Stomach (tissue), 9 donors: ENCODE data around the gene FOSB. TPM values are rescaled to one million over a fixed set of nuclear protein-coding genes. Genes with fewer than 3 reads are reported as not detected.

Experiments used
- DNase-seq, 2 donors: peaks; one replicate each; pipeline versions ENCODE4 v3.0.0 to v3.0.0-alpha.2; 2013 to 2019
- H3K27ac ChIP-seq, 5 donors: fragments of 200-600 bp in 4 of 5; sonication (generic) in 4 of 5; one replicate each; pipeline ENCODE4 v1.5.1; 2013 to 2019; ENCODE audit warnings: mild to moderate bottlenecking in 1 of 5, moderate library complexity in 1 of 5
- H3K27me3 ChIP-seq, 3 donors: fragments of 200-600 bp; sonication (generic); one replicate each; pipeline ENCODE4 v1.5.1; 2017 to 2019; ENCODE audit warnings: mixed run types in 1 of 3
- H3K36me3 ChIP-seq, 4 donors: fragments of 200-600 bp; sonication (generic); 1 replicate in 3 of 4; 2 replicates in 1 of 4; pipeline ENCODE4 v1.5.1; 2016 to 2019
- H3K4me1 ChIP-seq, 4 donors: fragments of 200-600 bp; sonication (generic); one replicate each; pipeline ENCODE4 v1.5.1; 2016 to 2019
- H3K4me3 ChIP-seq, 4 donors: fragments of 200-600 bp; sonication (generic) in 3 of 4; one replicate each; pipeline ENCODE4 v1.5.1; 2016 to 2019; ENCODE audit warnings: mild to moderate bottlenecking in 1 of 4
- H3K9me3 ChIP-seq, 4 donors: fragments of 200-600 bp; sonication (generic); one replicate each; pipeline ENCODE4 v1.5.1; 2016 to 2019
- EP300 ChIP-seq: sonication (generic); formaldehyde crosslinking; IDR thresholded peaks from one replicate; pipeline ENCODE4 v1.6.1; 2017; ENCODE audit warnings: antibody characterized with exemption
- POLR2A ChIP-seq, 4 donors: fragments of 450-650 bp; IDR thresholded peaks; one replicate each; pipeline ENCODE4 v1.6.1; 2016; ENCODE audit warnings: antibody characterized with exemption in 4 of 4, control low read depth in 2 of 4, mild to moderate bottlenecking in 1 of 4, moderate library complexity in 1 of 4
- POLR2AphosphoS5 ChIP-seq, 3 donors: sonication (generic); formaldehyde crosslinking; IDR thresholded peaks; one replicate each; pipeline ENCODE4 v1.6.1; 2016; ENCODE audit warnings: antibody characterized with exemption in 3 of 3
- WGBS, 5 donors: extraction: QIAGEN DNeasy Blood & Tissue Kit in 3 of 5; methylation state at CpG; one replicate each; pipeline versions ENCODE4 v1.1.5 to v1.1.7; 2013 to 2018; 5-methylcytosine and 5-hydroxymethylcytosine counted together
- intact Hi-C: fragments of 100-400 bp; cut with DNase I; formaldehyde crosslinking; loops from one replicate; pipeline ENCODE4 v1.15.1; 2023; ENCODE audit warnings: low total_unique reads
- polyA plus RNA-seq, 3 donors: library from polyadenylated mRNA; stranded (reverse); fragments of 200-250 nt; gene quantifications; one replicate each; pipeline ENCODE4 v1.2.3, GENCODE V29; 2013
- total RNA-seq, 5 donors: library from RNA; depleted of rRNA; stranded (reverse); fragments of >200 nt; gene quantifications; one replicate each; pipeline versions ENCODE4 v1.1.0 to v1.2.3, GENCODE V29; 2014 to 2016
- TF ChIP-seq, protein P1 (sequence below), 7 experiments: fragments of 450-650 bp in 4 of 7; fragments of 200-600 bp in 3 of 7; sonication (generic) in 3 of 7; IDR thresholded peaks; one replicate each; pipeline ENCODE4 v1.5.1; 2016 to 2019; ENCODE audit warnings: antibody characterized with exemption in 7 of 7, control low read depth in 2 of 7, mild to moderate bottlenecking in 1 of 7
- donor health status: healthy with polysubstance abuse.
- donor health status: Bipolar disorder and iron deficiency.
- donor health status: healthy.

The FOSB gene
- total and polyA plus RNA-seq, 8 donors = 1.2 to 76.8 (median 9.0) TPM

DNA sequence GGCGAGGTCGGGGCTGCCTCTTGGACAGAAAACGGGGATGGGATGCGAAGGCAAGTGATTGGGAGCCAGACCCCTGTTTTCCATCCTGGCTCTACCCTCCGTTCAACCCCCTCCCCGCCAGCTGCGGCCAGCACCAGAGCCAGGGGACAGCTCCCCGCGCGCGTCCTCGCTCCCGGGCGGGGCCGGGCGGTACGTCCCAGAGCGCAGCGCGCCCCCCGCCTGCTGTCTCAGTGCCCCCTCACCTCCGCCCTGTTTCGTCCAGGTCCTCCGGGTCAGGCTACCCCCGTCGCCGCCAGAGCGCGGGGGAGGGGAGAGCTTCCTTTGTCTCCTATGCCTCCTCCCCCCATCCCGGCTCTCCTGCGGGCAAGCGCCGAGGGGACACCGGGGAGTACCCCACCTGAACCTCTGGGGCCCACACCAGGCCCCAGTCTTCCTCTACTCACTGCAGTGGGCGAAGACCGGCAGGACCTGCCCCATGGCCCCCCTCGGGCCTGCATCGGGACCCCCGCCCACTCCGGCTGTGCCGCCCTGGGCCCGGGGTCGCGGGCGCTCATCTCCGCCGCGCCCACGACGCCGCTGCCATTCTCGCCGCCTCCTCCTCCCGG is 28.7 kb downstream of the FOSB start:
- WGBS, 5 donors = 0 to 2% (median 1%) methylated on average over 25 to 54 of the region's 54 CpGs
- H3K36me3 ChIP-seq = no peaks in the 10 kb centered on the region
- H3K27ac ChIP-seq = peak overlapping the region in 4 of 5 donors; percentile 9 to 66 (median 56)

DNA sequence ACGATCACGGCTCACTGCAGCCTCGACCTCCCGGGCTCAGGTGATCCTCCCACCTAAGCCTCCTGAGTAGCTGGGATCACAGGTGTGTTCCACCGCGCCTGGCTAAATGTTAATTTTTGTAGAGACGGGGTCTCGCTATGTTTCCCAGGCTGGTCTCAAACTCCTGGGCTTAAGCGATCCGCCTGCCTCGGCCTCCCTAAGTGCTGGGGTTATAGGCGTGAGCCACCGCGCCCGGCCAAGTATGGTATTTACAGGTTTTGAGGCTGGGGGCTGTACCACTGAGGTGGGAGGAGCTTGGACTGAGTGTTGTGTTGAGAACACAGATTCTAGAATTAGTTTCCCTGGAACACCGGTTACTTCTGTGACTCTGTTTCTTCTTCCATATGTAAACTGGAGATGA is 30.0 kb downstream of the FOSB start:
- Histone ChIP-seq H3K27ac (no peak overlapping the region), H3K9me3 (no peaks in the 10 kb centered on the region), H3K4me3 (no peak overlapping the region), H3K27me3 (peaks cover 0 to 60% (median 6%) of the 10 kb centered on the region in 3 donors), H3K4me1 (peaks cover 37 to 57% (median 49%) of the 10 kb centered on the region in 4 donors), H3K36me3 (no peaks in the 10 kb centered on the region)
- no peak for DNase-seq
- no peak for TF ChIP-seq POLR2A (IDR thresholded peaks at IDR 0.05)
- TF ChIP-seq, protein P1, sequence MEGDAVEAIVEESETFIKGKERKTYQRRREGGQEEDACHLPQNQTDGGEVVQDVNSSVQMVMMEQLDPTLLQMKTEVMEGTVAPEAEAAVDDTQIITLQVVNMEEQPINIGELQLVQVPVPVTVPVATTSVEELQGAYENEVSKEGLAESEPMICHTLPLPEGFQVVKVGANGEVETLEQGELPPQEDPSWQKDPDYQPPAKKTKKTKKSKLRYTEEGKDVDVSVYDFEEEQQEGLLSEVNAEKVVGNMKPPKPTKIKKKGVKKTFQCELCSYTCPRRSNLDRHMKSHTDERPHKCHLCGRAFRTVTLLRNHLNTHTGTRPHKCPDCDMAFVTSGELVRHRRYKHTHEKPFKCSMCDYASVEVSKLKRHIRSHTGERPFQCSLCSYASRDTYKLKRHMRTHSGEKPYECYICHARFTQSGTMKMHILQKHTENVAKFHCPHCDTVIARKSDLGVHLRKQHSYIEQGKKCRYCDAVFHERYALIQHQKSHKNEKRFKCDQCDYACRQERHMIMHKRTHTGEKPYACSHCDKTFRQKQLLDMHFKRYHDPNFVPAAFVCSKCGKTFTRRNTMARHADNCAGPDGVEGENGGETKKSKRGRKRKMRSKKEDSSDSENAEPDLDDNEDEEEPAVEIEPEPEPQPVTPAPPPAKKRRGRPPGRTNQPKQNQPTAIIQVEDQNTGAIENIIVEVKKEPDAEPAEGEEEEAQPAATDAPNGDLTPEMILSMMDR (IDR thresholded peaks at IDR 0.05) = no peak
- intact Hi-C loops = no loop called here
- 21 to 45% (median 25%) methylated on average over 13 to 16 of the region's 16 CpGs for WGBS, 5 donors

More for the DNA sequence above, 28.7 kb downstream of the FOSB start:
- intact Hi-C loops = no loop called here
- no peak for TF ChIP-seq EP300
- TF ChIP-seq, protein P1 (IDR thresholded peaks at IDR 0.05) = no peak
- TF ChIP-seq POLR2AphosphoS5 (IDR thresholded peaks at IDR 0.05) = no peak
- TF ChIP-seq POLR2A (IDR thresholded peaks at IDR 0.05) = no peak
- Histone ChIP-seq H3K4me3 (peak overlapping the region; percentile 63 to 75 (median 68)), H3K4me1 (peaks cover 43 to 68% (median 56%) of the 10 kb centered on the region in 4 donors), H3K9me3 (no peaks in the 10 kb centered on the region), H3K27me3 (peaks cover 0 to 60% (median 9%) of the 10 kb centered on the region in 3 donors)
- DNase-seq = peak in 1 of 2 donors; percentile 81

DNA sequence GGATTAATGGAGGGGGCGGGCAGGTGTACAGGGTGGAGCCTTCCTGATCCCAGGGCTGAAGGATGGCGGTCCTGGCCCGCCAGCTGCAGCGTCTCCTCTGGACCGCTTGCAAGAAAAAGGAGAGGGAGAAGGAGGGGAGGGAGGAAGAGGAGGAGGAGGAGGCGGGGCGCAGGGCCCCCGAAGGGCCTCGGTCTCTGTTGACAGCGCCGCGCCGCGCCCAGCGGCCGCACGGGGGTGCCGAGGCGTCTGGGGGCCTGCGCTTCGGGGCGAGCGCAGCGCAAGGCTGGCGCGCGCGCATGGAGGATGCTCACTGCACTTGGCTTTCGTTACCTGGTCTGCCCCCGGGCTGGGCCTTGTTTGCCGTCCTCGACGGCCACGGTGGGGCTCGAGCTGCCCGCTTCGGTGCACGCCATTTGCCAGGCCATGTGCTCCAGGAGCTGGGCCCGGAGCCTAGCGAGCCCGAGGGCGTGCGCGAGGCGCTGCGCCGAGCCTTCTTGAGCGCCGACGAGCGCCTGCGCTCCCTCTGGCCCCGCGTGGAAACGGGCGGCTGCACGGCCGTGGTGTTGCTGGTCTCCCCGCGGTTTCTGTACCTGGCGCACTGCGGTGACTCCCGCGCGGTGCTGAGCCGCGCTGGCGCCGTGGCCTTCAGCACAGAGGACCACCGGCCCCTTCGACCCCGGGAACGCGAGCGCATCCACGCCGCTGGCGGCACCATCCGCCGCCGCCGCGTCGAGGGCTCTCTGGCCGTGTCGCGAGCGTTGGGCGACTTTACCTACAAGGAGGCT is 30.8 kb downstream of the FOSB start, which contains the start of gene PPM1N:
TSS of gene PPM1N (plus strand) at position 33 of the 785 bp plus-strand sequence. CDS start at position 63, 30 bp downstream.
- WGBS, 5 donors = 2 to 8% (median 3%) methylated on average over 64 to 89 of the region's 89 CpGs
- intact Hi-C loops = no loop called here
- no peaks in the 10 kb centered on the region for H3K9me3 ChIP-seq
- H3K36me3 ChIP-seq = no peaks in the 10 kb centered on the region
- TF ChIP-seq, protein P1 (IDR thresholded peaks at IDR 0.05) = no peak
- TF ChIP-seq POLR2AphosphoS5 (IDR thresholded peaks at IDR 0.05) = no peak
- TF ChIP-seq POLR2A (IDR thresholded peaks at IDR 0.05) = no peak
- TF ChIP-seq EP300 = no peak
- peaks cover 31 to 49% (median 41%) of the 10 kb centered on the region in 4 donors for H3K4me1 ChIP-seq
- peak within 1 kb of the TSS; percentile 63 to 75 (median 68) for H3K4me3 ChIP-seq
- peak within 1 kb of the TSS in 1 of 5 donors; percentile 66 for H3K27ac ChIP-seq
- peak in 1 of 2 donors; percentile 72 for DNase-seq
- peaks cover 0 to 60% (median 6%) of the 10 kb centered on the region in 3 donors for H3K27me3 ChIP-seq
